ENCODE data around the gene PRELID3B.
"Not testable (repeated sequence)": the region's sequence is repeated elsewhere in the genome, so short reads cannot be mapped to it uniquely, and the experiment has no call there.

PRELID3B gene

DNA sequence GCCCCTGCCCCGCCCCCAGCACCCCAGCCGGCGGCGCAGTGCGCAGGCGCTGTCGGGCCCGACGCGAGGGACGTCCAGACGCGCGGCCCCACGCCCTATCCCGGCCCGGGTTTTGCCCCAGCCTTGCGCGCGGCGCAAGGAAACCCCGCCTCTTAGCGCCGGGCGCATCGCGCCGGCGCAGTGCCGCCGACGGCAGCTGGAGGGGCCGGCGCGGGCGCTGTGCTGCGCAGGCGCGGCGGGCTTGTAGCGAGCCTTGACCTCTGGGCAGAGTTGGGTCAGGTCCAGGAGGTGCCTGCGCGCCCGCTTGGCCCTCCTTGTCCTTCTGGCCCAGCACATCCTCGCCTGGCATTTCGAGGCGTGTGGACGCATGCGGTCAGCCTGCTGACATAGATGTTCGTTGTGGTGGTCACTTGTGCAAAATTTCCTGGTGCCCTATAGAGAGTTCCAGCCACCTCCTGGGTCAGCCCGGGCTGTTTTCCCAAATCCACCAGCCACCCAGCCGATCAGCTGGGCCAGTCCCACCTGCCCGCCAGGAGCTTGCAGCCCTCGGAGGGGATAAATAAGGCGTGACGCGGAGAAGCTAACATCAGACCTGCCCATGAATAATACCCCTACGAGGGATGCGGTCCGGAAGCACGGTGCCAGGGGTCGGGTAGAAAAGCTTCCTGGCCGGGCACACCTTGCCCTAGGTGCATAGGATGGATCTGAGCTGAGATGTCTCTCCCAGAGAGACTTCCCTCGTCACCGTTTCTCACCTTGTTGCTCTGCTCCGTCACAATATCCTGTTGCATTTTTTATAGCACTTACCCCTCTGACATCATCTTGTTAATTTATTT lies 428 bp upstream of the PRELID3B start:
- DNase-seq (ENCODE audit: low read depth) = peak; percentile 43
- H3K4me3 ChIP-seq (ENCODE audit: low read length) = peak overlapping the region; percentile 71
- TF ChIP-seq, protein P1, sequence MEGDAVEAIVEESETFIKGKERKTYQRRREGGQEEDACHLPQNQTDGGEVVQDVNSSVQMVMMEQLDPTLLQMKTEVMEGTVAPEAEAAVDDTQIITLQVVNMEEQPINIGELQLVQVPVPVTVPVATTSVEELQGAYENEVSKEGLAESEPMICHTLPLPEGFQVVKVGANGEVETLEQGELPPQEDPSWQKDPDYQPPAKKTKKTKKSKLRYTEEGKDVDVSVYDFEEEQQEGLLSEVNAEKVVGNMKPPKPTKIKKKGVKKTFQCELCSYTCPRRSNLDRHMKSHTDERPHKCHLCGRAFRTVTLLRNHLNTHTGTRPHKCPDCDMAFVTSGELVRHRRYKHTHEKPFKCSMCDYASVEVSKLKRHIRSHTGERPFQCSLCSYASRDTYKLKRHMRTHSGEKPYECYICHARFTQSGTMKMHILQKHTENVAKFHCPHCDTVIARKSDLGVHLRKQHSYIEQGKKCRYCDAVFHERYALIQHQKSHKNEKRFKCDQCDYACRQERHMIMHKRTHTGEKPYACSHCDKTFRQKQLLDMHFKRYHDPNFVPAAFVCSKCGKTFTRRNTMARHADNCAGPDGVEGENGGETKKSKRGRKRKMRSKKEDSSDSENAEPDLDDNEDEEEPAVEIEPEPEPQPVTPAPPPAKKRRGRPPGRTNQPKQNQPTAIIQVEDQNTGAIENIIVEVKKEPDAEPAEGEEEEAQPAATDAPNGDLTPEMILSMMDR (conservative IDR thresholded peaks at IDR 0.05; ENCODE audit: low read depth, low read length) = no peak

DNA sequence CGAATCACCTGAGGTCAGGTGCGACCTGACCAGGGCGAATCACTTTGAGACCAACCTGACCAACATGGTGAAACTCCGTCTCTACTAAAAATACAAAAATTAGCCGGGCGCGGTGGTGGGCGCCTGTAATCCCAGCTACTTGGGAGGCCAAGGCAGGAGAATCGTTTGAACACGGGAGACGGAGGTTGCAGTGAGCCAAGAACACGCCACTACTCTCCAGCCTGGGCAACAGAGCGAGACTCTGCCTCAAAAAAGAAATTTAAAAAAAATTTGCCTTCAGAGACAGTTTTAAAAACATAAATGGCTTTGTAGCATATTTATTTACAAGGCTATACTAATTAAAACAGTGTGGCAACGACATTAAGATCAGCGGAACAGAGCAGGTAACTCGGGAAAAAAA lies 1.1 kb downstream of the PRELID3B start:
- peak overlapping the region; percentile 71 for H3K4me3 ChIP-seq (ENCODE audit: low read length)
- not testable (repeated sequence) for DNase-seq (ENCODE audit: low read depth)

DNA sequence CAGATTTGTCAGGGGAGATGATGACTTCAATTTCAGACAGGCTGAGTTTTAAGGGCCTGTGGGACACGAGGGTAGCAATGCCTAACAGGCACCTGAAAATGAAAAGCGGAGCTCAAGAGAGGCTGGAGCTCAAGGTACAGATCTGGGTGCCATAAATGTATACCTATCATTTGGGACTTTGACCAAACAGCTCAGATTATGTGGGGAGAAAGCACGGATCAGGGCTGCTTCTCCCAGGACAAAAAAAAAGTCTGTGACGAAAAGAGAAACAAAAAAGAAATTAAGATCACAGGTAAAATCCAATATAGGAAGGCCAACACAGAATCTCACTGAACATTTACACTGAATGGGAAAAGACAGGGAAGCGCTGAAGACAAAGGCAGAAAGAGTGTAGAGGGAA lies 1.9 kb downstream of the PRELID3B start:
- no peak overlapping the region for H3K4me3 ChIP-seq (ENCODE audit: low read length)
- TF ChIP-seq, protein P1 (conservative IDR thresholded peaks at IDR 0.05; ENCODE audit: low read depth, low read length) = no peak
- DNase-seq (ENCODE audit: low read depth) = no peak

- TF ChIP-seq, protein P1 (conservative IDR thresholded peaks at IDR 0.05; ENCODE audit: low read depth, low read length) = no peak
- H3K4me3 ChIP-seq (ENCODE audit: low read length) = no peak overlapping the region
- DNase-seq (ENCODE audit: low read depth) = no peak
These were observed 3.4 kb downstream of the PRELID3B start for GRCh38 chr20:59039233-59039632.

DNA sequence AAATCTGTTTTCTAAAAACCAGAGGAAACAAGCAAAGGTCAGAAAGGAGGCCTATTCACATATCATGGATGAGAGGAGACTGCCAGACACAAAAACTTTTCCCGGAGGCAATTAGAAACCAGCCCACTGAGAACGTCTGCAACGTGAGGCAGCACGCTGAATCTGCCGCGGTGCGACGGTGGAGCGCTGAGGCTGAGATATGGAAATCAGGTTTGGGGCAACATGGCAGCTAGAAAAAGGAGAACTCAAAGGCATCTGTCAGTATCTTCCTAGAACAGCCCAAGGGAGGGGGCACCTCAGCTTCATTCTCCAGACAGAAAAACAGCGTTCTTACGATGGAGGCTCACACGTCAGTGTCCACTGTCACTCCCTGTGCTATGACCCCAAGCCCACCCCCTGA lies 5.2 kb downstream of the PRELID3B start:
- H3K4me3 ChIP-seq (ENCODE audit: low read length) = no peak overlapping the region
- TF ChIP-seq, protein P1 (conservative IDR thresholded peaks at IDR 0.05; ENCODE audit: low read depth, low read length) = no peak
- no peak for DNase-seq (ENCODE audit: low read depth)

DNA sequence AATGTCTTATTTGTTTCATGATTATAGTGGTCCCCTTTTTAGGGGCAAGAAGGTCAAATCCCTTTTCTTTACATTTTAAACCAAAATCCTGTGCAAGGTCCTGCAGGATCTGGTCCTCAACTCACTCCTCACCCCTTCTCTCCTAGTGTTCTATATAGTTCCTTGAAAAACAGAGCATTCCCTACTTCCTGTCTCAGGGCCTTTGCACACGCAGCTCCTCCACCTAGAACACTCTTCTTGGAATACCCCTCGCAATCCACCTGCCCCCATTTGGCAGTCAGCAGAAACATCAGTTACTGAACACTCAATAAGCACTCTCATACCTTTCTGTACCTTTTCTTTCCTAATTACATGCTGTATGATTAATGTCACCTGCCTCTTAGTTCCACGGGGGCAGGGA lies 7.2 kb downstream of the PRELID3B start:
- no peak for DNase-seq (ENCODE audit: low read depth)
- TF ChIP-seq, protein P1 (conservative IDR thresholded peaks at IDR 0.05; ENCODE audit: low read depth, low read length) = no peak
- H3K4me3 ChIP-seq (ENCODE audit: low read length) = no peak overlapping the region

DNA sequence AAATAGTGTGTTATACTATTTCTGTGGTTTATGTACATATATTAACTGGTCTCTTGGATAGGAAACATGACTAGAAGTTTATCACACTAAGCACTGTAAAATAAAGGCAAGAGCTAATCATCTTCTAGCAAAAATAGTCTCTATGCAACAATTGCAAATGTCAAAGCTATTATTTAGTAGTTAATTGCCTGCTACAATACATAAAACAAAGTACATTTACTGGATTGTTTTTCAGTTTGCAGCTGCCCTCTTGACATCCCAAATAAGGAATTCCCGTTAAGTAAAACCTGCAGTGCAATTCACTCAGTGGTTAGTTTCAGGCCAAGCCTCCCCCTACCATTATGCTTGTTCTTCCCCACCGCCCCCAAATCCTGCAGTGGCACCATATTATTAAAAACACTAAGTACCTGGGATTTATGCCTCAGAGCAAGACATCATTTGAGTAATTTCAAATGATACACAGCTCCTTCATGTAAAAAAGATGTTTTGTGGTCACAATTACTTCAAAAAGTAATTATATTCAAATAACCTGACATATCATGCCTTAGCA lies 8.9 kb downstream of the PRELID3B start:
- TF ChIP-seq, protein P1 (conservative IDR thresholded peaks at IDR 0.05; ENCODE audit: low read depth, low read length) = no peak
- DNase-seq (ENCODE audit: low read depth) = no peak
- no peak overlapping the region for H3K4me3 ChIP-seq (ENCODE audit: low read length)
